ENCODE measurements around the gene TNS3.

TNS3 gene

GRCh38 chr7:47557317-47557693, 24.6 kb downstream of the TNS3 start:
- Histone ChIP-seq H3K27me3 (ENCODE audit: insufficient read depth, poor library complexity, severe bottlenecking) (no peaks in the 10 kb centered on the region), H3K27ac (replicated peaks) (no peak overlapping the region), H3K4me3 (replicated peaks; ENCODE audit: insufficient read depth, low read length) (no peak overlapping the region)
- no peak for TF ChIP-seq GABPA (IDR thresholded peaks at IDR 0.05; ENCODE audit: low read depth)
- no peak for TF ChIP-seq POLR2AphosphoS5 (IDR thresholded peaks at IDR 0.05; ENCODE audit: low read depth)
- no peak for TF ChIP-seq CTCF (IDR thresholded peaks at IDR 0.05; ENCODE audit: insufficient read depth, low read length)
- no peak for TF ChIP-seq REST (IDR thresholded peaks at IDR 0.05; ENCODE audit: insufficient replicate concordance, low read depth)
- TF ChIP-seq SPI1 (IDR thresholded peaks at IDR 0.05; ENCODE audit: borderline replicate concordance, low read depth), result no peak
- no peak for DNase-seq (ENCODE audit: low read depth in 1 of 2, low spot score in 1 of 2)

- no peak for DNase-seq (ENCODE audit: low read depth in 1 of 2, low spot score in 1 of 2)
- H3K27me3 ChIP-seq (ENCODE audit: insufficient read depth, poor library complexity, severe bottlenecking), result no peaks in the 10 kb centered on the region
- no peak for TF ChIP-seq POLR2AphosphoS5 (IDR thresholded peaks at IDR 0.05; ENCODE audit: low read depth)
- no peak for TF ChIP-seq REST (IDR thresholded peaks at IDR 0.05; ENCODE audit: insufficient replicate concordance, low read depth)
- TF ChIP-seq GABPA (IDR thresholded peaks at IDR 0.05; ENCODE audit: low read depth), result no peak
- TF ChIP-seq CTCF (IDR thresholded peaks at IDR 0.05; ENCODE audit: insufficient read depth, low read length), result no peak
- no peak for TF ChIP-seq SPI1 (IDR thresholded peaks at IDR 0.05; ENCODE audit: borderline replicate concordance, low read depth)
- no peak overlapping the region for H3K27ac ChIP-seq (replicated peaks)
- no peak overlapping the region for H3K4me3 ChIP-seq (replicated peaks; ENCODE audit: insufficient read depth, low read length)
Observed at GRCh38 chr7:47556511-47557180, 25.3 kb downstream of the TNS3 start.

DNA sequence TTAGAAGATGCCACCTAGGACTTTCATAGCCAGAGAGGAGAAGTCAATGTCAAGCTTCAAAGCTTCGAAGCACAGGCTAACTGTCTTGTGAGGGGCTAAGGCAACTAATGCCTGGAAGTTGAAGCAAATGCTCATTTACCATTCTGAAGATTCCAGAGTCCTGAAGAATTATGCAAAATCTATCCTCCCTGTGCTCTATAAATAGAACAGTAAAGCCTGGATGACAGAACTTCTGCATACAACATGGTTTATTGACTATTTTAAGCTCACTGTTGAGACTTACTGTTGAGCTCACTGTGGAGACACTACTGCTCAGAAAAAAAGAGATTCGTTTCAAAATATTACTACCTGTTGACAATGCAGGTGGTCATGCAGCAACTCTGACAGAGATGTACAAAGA, 28.6 kb downstream of the TNS3 start:
- H3K27me3 ChIP-seq (ENCODE audit: insufficient read depth, poor library complexity, severe bottlenecking), result no peaks in the 10 kb centered on the region
- no peak for DNase-seq (ENCODE audit: low read depth in 1 of 2, low spot score in 1 of 2)
- H3K27ac ChIP-seq (replicated peaks), result no peak overlapping the region
- H3K4me3 ChIP-seq (replicated peaks; ENCODE audit: insufficient read depth, low read length), result no peak overlapping the region
- TF ChIP-seq GABPA (IDR thresholded peaks at IDR 0.05; ENCODE audit: low read depth), result no peak
- TF ChIP-seq SPI1 (IDR thresholded peaks at IDR 0.05; ENCODE audit: borderline replicate concordance, low read depth), result no peak
- TF ChIP-seq REST (IDR thresholded peaks at IDR 0.05; ENCODE audit: insufficient replicate concordance, low read depth), result no peak
- no peak for TF ChIP-seq POLR2AphosphoS5 (IDR thresholded peaks at IDR 0.05; ENCODE audit: low read depth)

Measured in HL-60 (cell line).